ENCODE results near the gene DQX1.
A peak's percentile ranks its signal among the peaks of the same experiment; 100 is the strongest.
"Not testable (repeated sequence)": the region's sequence is repeated elsewhere in the genome, so short reads cannot be mapped to it uniquely, and the experiment has no call there.

Gene DQX1

GRCh38 chr2:74525717-74526648 is at the start of gene DQX1:
Gene DQX1 (minus strand): TSS chr2:74526231. CDS start chr2:74525729, 502 bp downstream.
- H3K27ac ChIP-seq = peak within 1 kb of the TSS in 1 of 21 experiments; percentile 34

GRCh38 chr2:74575320-74575719 is 49.3 kb upstream of the DQX1 start:
- no peak overlapping the region for H3K4me3 ChIP-seq

More at GRCh38 chr2:74525717-74526648, at the start of gene DQX1:
- H3K4me3 ChIP-seq = no peak within 1 kb of the TSS

DNA sequence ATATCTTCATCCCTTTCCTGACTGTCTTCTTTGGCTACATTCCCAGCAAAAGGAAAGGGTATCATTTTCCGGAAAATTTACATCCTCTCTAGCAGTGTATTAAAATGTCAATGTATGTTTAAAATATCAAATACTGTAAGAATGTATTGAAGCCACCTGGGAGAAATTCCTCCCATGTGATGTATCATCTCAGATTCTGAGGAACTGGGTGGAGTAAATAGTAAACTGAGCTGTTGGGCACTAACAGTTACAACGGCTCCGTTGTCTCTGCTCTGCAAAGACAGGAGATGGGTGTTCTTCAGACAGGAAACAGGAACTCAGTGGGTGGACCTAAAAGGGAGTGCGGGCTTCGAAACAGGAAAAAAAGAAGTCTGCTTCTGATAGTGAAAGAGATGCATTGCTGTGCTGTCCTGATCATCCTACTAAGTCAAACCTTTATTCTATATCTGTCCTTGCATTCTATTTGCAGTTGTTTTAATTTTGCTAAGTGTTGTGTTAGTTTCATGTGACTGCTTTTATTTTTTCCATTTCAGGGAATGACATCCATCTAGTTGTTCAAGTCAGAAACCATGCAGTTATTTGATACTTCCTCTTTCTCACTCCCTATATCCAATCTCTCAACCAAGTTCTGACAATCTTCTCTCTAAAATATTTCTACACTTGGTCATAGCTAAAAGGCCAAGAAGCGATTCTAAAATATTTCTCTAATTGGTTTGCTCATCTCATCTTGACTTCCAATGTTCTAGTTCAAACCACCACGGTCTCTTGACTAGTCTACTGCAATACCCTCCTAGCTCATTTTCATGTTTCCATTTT is 47.9 kb upstream of the DQX1 start:
- Histone ChIP-seq H3K27ac (peak overlapping the region in 10 of 21 experiments; percentile 28 to 63 (median 54)), H3K4me3 (no peak overlapping the region)

More at GRCh38 chr2:74575320-74575719, 49.3 kb upstream of the DQX1 start:
- H3K27ac ChIP-seq = peak overlapping the region in 5 of 21 experiments; percentile 46 to 81 (median 72)

DNA sequence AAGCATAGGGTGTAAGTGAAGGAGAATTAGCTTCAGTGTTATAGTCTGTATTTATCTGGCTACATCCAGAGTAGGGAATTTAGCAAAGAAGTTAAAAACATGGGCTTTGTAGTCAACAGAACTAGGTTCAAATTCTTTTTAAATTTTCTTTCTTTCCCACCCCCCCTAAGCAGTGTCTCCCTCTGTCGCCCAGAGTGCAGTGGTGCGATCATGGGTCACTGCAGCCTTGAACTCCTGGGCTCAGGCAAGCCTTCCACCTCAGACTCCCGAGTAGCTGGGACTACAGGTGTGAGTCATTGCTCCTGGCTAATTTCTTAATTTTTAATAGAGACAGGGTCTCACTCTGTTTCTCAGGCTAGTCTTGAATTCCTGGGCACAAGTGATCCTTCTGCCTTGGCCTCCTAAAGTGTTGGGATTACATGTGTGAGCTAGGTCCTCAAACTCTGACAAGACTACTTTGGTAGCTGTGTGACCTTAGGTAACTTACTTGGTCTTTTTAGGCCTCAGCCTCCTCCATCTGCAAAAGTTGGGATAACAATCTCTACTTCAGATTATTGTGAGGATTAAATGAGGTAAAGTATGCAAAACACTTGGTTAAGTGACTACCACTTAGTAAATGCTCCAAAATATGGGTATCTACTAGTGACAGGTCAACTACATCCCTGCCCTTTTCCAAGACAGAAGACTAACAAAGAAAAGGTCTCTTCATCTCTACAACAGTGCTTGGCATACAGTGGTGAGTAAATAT is 46.3 kb upstream of the DQX1 start:
- Histone ChIP-seq H3K4me3 (no peak overlapping the region), H3K27ac (peak overlapping the region in 2 of 21 experiments; percentile 31 to 61)

DNA sequence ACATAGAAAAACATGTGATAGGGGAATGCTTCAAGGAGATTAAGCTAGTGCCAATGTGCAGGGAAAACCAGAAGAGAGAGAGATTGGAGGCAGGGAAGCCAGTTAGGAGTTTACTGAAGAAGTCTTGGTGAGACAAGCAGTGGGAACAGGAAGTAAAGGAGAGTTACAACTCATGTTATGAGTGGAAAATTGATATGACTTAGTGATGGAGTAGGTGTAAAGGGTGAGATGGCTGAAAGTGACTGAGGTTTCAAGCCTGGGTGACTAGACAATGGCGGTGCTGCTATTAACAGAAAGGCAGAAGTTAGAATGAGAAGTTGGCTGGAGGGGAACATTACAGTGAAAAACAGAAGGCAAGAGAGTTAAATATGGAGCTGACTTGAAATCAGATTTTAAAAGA is 45.0 kb upstream of the DQX1 start:
- peak overlapping the region in 6 of 21 experiments; percentile 9 to 61 (median 28) for H3K27ac ChIP-seq
- no peak overlapping the region for H3K4me3 ChIP-seq

- no peak overlapping the region for H3K4me3 ChIP-seq
- no peak overlapping the region for H3K27ac ChIP-seq
Measured at GRCh38 chr2:74569686-74570085, 43.7 kb upstream of the DQX1 start.

DNA sequence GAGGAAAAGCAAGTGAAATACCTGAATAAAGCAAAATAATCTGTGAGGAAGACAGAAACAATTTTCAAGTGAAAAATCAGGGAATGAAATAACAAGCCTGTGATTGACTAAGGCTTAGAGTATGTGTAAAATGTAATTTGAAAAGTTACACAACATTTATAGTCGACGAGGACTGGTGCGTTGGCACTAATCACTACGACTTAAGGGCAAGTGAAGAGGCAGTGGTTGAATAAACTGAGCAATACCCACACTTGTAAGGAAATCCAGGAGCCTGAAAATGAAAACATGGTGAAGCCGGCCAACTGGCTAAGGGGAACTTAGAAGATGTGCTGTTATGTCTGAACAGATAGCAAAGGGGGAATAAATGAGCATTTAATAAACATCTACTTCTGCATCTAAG is 41.9 kb upstream of the DQX1 start:
- H3K27ac ChIP-seq = peak overlapping the region in 4 of 21 experiments; percentile 0 to 59 (median 46)
- no peak overlapping the region for H3K4me3 ChIP-seq

DNA sequence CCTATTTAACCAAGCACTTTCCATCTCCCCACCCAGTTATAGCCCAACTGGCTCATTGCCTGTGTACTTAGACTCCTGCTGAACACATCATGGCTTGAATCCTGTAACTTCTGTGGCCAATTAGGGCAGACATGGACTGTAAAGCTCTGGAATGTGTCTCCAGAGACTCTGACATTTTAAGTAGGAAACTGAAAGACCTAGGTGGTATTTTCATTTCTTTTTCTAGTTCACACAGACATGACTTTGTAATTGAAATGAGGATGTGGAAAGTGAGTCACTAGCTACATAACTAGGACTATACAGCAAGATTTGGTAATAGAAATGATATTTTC is 40.7 kb upstream of the DQX1 start:
- Histone ChIP-seq H3K27ac (peak overlapping the region in 6 of 21 experiments; percentile 15 to 59 (median 42)), H3K4me3 (no peak overlapping the region)

DNA sequence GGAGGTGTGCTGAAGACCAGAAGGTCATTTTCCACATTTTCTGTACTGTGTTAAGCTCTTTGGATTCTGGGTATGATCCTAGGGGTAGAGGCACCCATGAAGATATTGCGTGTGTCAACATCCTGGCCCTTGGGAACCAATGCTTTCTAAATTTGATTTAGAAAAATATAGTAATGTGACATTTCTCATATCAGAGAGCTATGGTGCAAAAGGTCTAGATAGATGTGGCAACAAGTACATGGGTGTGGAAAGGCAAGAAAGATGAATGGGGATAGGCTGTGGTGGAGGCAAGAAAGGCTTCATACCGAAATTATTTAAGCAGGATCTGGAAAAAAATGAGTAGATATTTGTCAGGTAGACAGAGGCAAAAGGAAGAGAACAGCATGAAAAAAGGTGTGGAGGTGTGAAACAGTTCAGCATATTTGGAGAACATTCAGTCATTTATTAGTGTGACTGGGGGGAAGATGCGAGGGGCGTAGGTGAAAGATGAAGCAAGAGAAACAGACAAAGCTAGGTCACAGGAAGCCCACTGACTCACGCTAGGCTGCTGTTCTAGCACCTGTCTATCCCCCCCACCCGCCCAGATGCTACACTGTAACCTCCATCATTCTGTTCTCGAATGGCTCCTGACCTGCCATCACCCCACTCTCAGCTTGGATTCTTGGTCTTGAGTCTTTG is 40.2 kb upstream of the DQX1 start:
- Histone ChIP-seq H3K4me3 (no peak overlapping the region), H3K27ac (peak overlapping the region in 6 of 21 experiments; percentile 15 to 59 (median 42))

GRCh38 chr2:74564222-74564621 is 38.2 kb upstream of the DQX1 start:
- no peak overlapping the region for H3K27ac ChIP-seq
- no peak overlapping the region for H3K4me3 ChIP-seq

GRCh38 chr2:74562126-74562775 is 36.2 kb upstream of the DQX1 start:
- H3K4me3 ChIP-seq = no peak overlapping the region
- no peak overlapping the region for H3K27ac ChIP-seq

GRCh38 chr2:74561022-74561421 is 35.0 kb upstream of the DQX1 start:
- not testable (repeated sequence) for H3K4me3 ChIP-seq, H3K27ac ChIP-seq

DNA sequence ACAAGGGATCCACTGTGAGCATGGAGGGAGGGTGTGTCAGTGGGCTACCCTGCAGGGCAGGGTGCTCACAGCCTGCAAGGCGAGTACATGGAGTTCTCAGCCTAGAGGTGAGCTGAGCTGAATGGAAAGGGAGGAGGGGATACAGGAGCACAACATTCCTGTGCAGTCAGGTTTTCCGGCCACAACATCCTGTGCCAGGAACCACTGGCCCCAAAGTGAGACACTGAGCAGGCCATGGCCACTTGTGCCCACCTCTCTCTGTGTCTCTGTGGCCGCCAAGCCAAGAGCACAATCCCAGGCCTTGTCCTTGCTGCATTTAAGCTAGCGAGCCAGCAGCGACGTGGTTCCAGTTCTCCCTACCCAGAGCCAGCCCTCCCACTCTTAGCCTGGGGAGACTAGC is 34.6 kb upstream of the DQX1 start:
- Histone ChIP-seq H3K27ac (no peak overlapping the region), H3K4me3 (no peak overlapping the region)

DNA sequence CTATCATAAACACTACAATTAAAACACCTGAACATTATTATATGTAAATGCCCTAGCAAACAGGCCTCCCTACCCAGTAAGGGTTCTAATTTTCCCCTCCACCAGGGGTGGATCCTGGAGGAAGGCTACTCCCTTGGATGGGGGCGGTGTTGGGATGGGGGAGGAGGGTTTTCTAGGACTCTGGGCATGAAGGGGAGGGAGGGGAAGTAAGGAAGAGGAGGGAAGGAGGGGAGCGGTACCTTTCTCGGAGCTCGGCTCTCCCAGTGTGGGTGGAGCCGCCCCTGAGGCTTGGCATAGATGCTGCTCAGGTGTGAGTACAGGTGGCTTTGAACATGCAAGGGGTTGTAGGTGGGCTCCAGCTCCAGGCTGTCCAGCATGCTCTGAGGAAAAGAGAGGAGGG is 33.9 kb upstream of the DQX1 start:
- H3K4me3 ChIP-seq = no peak overlapping the region
- no peak overlapping the region for H3K27ac ChIP-seq

GRCh38 chr2:74558284-74559230 is 32.5 kb upstream of the DQX1 start:
- H3K4me3 ChIP-seq = no peak overlapping the region
- no peak overlapping the region for H3K27ac ChIP-seq

- Histone ChIP-seq H3K4me3 (no peak overlapping the region), H3K27ac (no peak overlapping the region)
Measured at GRCh38 chr2:74556831-74557370, 30.9 kb upstream of the DQX1 start.

DNA sequence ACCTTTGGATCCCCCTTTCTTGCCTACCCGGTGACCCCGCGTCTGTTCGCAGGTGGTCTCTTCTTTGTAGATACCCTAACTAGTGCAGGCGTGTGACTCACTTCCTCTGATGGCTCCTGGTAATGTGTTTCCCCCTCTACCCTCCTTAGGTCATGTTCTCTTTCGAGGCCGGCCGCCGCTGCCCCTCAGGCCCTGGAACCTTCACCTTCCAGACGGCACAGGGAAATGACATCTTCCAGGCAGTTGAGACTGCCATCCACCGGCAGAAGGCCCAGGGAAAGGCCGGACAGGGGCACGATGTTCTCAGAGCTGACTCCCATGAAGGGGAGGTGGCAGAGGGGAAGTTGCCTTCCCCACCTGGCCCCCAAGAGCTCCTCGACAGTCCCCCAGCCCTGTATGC is 30.1 kb upstream of the DQX1 start:
- Histone ChIP-seq H3K27ac (peak overlapping the region in 14 of 21 experiments; percentile 5 to 90 (median 74)), H3K4me3 (peak overlapping the region in 4 of 7 experiments; percentile 48 to 57 (median 52))
